Measurements from ENCODE around the gene NOC3L.

DNA sequence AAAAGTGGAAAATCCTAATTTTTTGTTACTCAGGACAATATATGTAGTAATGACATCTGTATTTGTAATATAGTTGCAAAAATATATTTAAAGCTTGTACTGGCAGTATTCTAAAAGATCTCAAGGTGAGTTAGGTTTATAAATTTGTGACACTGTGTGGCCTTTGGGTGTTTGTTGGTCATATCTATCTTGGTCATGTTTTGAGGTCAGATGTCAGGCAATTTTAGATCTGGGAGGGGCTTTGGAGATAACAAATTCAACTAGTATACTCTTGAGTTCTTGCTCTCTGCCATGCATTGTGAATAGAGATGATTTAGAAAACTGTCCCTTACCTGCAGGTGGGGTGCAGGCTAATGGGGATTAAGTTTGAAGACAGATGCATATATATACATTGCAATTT is 42.7 kb upstream of the NOC3L start:
- TF ChIP-seq, protein P1, sequence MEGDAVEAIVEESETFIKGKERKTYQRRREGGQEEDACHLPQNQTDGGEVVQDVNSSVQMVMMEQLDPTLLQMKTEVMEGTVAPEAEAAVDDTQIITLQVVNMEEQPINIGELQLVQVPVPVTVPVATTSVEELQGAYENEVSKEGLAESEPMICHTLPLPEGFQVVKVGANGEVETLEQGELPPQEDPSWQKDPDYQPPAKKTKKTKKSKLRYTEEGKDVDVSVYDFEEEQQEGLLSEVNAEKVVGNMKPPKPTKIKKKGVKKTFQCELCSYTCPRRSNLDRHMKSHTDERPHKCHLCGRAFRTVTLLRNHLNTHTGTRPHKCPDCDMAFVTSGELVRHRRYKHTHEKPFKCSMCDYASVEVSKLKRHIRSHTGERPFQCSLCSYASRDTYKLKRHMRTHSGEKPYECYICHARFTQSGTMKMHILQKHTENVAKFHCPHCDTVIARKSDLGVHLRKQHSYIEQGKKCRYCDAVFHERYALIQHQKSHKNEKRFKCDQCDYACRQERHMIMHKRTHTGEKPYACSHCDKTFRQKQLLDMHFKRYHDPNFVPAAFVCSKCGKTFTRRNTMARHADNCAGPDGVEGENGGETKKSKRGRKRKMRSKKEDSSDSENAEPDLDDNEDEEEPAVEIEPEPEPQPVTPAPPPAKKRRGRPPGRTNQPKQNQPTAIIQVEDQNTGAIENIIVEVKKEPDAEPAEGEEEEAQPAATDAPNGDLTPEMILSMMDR (IDR thresholded peaks at IDR 0.05; ENCODE audit: insufficient read depth, low read length, poor library complexity, severe bottlenecking): no peak
- TF ChIP-seq EZH2phosphoT487 (conservative IDR thresholded peaks at IDR 0.05; ENCODE audit: low read length): no peak

Data from SU-DHL-6 (cell line).